Activated T-cell treated with anti-CD3 and anti-CD28 coated beads, Interleukin-2, amount 50 U/mL, for 4 hours (primary cell): Measurements from ENCODE around the gene TRIM59. TPM values are rescaled to one million over a fixed set of nuclear protein-coding genes. Genes with fewer than 3 reads are reported as not detected.
"Not testable (repeated sequence)": the region's sequence is repeated elsewhere in the genome, so short reads cannot be mapped to it uniquely, and the experiment has no call there.

ENCODE experiments used
- ATAC-seq, 2 donors: fragments of 200-7000 bp; cut with Tn5 transposase; one replicate each; pipeline ENCODE4 v1.10.0; 2021
- DNase-seq: peaks from one replicate; pipeline ENCODE4 v3.0.0-alpha.2; 2020
- H3K27me3 Mint-ChIP-seq: one replicate; pipeline ENCODE4 v1.8.0; 2021; ENCODE audit warnings: low read depth, mixed read lengths
- H3K36me3 Mint-ChIP-seq: one replicate; pipeline ENCODE4 v1.8.0; 2022; ENCODE audit warnings: mixed read lengths; ENCODE audit not compliant: insufficient read depth
- H3K4me1 Mint-ChIP-seq: one replicate; pipeline ENCODE4 v1.8.0; 2021; ENCODE audit warnings: low read depth, mixed read lengths
- H3K4me3 Mint-ChIP-seq: one replicate; pipeline ENCODE4 v1.8.0; 2021; ENCODE audit warnings: mild to moderate bottlenecking, moderate library complexity, mixed read lengths
- H3K9me3 Mint-ChIP-seq: one replicate; pipeline ENCODE4 v1.8.0; 2021; ENCODE audit warnings: mixed read lengths
- total RNA-seq, 3 donors: library from RNA; stranded (reverse); gene quantifications; one replicate each; pipeline ENCODE4 v1.2.1, GENCODE V29; 2021

Gene TRIM59
- total RNA-seq, 3 donors from 2014 or later = 15.1 to 16.5 (median 15.3) TPM

DNA sequence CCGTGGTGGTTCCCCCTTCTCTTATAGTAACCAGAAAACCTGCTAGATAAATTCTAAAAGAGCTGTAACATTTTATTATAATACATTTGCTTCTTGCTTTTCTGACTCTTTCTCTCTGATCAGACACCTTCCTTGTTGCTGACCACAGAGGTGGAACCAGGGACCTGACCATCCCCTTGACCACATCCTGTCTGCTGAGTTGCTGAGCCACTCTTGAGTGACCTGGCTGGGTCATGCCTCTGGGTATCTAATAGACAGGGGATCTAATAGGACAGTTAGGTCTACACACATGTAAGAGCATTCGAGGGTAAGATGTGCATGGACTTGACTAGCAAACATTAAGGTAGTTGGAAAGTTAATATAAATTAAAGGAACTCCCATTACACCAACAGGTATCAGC, 22.8 kb upstream of the TRIM59 start:
- H3K4me3 Mint-ChIP-seq = no peak overlapping the region
- peaks cover 6% of the 10 kb centered on the region for H3K9me3 Mint-ChIP-seq
- peaks cover 12% of the 10 kb centered on the region for H3K27me3 Mint-ChIP-seq
- ATAC-seq = no peak
- H3K36me3 Mint-ChIP-seq = peaks cover 3% of the 10 kb centered on the region
- H3K4me1 Mint-ChIP-seq = no peaks in the 10 kb centered on the region
- DNase-seq = no peak

DNA sequence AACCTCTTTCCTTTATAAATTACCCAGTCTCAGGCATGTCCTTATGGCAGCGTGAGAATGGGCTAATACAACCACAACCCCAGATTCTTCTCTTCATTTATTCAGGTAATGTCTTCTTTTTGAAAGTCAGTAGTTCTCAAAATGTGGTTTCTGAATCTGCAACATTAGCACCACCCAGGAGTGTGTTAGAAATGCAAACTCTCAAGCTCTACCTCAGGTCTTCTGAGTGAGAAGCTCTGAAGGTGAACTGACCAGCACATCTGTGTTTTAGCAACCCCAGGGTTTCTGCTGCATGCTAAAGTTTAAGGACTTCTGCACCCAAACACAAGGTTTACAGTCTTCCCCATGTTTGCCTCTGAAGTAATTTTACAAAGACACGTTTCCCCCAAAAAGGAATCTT, 22.3 kb upstream of the TRIM59 start:
- H3K4me1 Mint-ChIP-seq = no peaks in the 10 kb centered on the region
- peaks cover 12% of the 10 kb centered on the region for H3K27me3 Mint-ChIP-seq
- ATAC-seq (no peak), DNase-seq (no peak)
- H3K36me3 Mint-ChIP-seq = peaks cover 3% of the 10 kb centered on the region
- no peak overlapping the region for H3K4me3 Mint-ChIP-seq
- peaks cover 6% of the 10 kb centered on the region for H3K9me3 Mint-ChIP-seq

DNA sequence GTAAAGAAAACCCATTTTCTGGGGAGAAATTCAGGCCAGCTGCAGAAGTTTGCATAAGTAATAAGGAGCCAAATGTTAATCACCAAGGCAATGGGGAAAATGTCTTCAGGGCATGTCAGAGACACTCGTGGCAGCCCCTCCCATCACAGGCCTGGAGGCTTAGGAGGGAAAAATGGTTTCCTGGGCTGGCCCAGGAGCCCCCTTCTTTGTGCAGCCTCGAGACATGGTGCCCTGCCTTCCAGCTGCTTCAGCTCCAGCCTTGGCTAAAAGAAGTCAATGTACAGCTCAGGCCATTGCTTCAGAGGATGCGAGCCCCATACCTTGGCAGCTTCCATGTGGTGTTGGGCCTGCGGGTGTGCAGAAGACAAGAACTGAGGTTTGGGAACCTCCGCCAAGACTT, 20.6 kb upstream of the TRIM59 start:
- H3K27me3 Mint-ChIP-seq = peaks cover 13% of the 10 kb centered on the region
- DNase-seq (no peak), ATAC-seq (no peak)
- H3K4me1 Mint-ChIP-seq = no peaks in the 10 kb centered on the region
- peaks cover 3% of the 10 kb centered on the region for H3K36me3 Mint-ChIP-seq
- peaks cover 6% of the 10 kb centered on the region for H3K9me3 Mint-ChIP-seq
- H3K4me3 Mint-ChIP-seq = no peak overlapping the region

DNA sequence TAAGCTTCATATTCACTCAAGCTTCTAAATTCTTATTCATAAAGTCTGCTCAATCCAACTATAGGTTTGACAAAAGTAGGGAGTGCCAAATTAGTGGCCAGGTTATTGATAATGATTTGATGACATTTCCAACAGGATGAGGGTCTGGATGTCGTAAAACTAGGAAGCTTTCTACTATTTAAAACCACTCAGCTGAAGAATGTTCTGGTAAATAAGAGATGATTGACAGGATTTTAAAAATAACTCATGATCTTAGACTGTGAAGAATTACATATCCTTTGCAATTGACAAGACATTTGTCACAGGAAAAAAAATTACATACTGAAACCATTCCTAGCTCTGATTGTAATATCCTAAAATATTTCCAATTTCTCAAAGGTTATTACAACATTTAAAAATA, 15.4 kb upstream of the TRIM59 start:
- no peak overlapping the region for H3K4me3 Mint-ChIP-seq
- H3K27me3 Mint-ChIP-seq = peaks cover 20% of the 10 kb centered on the region
- ATAC-seq (no peak), DNase-seq (no peak)
- no peaks in the 10 kb centered on the region for H3K4me1 Mint-ChIP-seq
- peaks cover 3% of the 10 kb centered on the region for H3K36me3 Mint-ChIP-seq
- H3K9me3 Mint-ChIP-seq = peaks cover 6% of the 10 kb centered on the region

DNA sequence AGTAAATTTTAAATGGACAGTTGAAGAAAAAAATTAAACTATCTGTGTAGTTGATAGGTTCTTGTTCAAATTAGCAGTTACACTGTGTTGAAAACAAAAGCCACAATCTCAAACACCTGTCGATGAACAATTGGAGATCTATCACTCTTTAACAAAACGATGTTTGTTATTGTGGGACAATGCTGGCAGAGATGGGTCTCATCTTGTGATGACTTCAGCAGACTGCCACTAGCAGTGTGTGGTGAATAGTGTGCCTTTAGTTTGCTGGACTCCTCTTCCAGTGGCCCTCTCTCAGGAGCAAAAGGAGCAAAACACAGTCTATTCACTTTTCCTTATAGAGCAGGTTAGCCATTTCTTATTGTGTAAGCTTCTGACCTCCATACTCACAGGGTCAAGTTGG, 14.7 kb upstream of the TRIM59 start:
- ATAC-seq (no peak), DNase-seq (no peak)
- Mint-ChIP-seq H3K27me3 (peaks cover 20% of the 10 kb centered on the region), H3K4me1 (no peaks in the 10 kb centered on the region), H3K36me3 (peaks cover 3% of the 10 kb centered on the region), H3K4me3 (no peak overlapping the region), H3K9me3 (no peaks in the 10 kb centered on the region)

DNA sequence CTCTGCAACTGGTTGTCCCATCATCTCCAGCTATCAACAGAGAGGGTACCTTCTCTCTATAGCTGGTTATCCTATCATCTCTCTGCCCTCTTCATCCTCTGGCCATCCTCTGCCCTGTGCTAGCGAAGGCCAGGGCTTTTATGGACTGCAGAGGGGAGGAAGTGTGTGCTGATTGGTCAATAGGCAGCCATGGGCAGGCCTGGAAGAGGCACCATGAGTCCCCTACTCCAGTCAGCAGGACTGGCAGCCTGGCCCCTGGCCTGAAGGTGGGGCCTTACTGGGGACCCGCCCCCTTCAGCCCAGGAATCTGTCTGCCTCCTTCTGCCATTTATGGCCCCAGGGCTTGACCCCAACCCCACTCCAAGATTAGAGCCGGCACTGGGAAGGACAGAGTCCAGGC, 10.4 kb upstream of the TRIM59 start:
- H3K27me3 Mint-ChIP-seq = peaks cover 10% of the 10 kb centered on the region

DNA sequence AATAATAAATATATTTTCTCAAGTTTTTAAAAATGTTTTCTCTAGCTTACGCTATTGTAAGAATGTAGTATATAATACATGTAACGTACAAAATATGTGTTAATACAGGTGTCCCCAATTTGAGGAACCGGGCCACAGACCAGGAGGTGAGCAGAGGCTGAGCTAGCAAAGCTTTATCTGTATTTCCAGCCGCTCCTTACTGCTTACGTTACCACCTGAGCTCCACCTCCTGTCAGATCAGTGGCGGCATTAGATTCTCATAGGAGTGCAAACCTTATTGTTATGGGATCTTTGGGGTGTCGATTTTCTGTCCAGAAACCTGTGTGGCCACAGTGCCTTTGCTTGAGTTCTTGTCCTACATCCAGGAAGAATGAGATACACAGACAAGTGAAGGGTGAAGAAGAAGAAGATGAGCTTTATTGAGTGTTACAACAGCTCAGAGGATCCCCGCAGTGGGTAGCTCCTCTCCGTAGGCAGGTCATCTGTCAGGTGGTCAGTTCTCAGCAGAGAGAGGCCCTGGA, 9.9 kb upstream of the TRIM59 start:
- DNase-seq = no peak
- ATAC-seq = no peak

More for the DNA sequence above, 10.4 kb upstream of the TRIM59 start:
- no peaks in the 10 kb centered on the region for H3K4me1 Mint-ChIP-seq
- H3K36me3 Mint-ChIP-seq = no peaks in the 10 kb centered on the region
- ATAC-seq = no peak
- DNase-seq = no peak
- H3K9me3 Mint-ChIP-seq = no peaks in the 10 kb centered on the region
- H3K4me3 Mint-ChIP-seq = no peak overlapping the region

DNA sequence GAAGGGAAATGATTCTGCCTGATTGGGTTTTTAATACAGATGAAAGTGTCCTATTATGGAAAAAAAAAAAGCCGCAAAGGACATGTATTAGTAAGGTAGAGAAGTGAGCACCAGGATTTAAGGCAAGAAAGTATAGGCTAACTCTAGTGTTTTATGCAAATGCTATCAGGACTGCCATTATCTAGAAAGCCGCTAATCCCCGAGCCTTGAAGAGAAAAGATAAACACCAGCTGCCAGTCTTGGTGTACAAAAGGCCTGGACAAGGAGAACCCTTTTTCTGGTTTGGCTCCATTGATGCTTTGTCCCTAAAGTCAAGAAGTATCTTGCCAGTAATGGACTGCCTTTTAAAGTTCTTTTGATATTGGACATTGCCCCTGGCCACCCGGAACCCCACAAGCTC, 8.6 kb upstream of the TRIM59 start:
- H3K4me1 Mint-ChIP-seq = no peaks in the 10 kb centered on the region
- H3K27me3 Mint-ChIP-seq = peaks cover 7% of the 10 kb centered on the region
- H3K9me3 Mint-ChIP-seq = no peaks in the 10 kb centered on the region
- ATAC-seq = no peak
- H3K4me3 Mint-ChIP-seq = no peak overlapping the region
- H3K36me3 Mint-ChIP-seq = no peaks in the 10 kb centered on the region
- DNase-seq = no peak

More for the DNA sequence above, 9.9 kb upstream of the TRIM59 start:
- peaks cover 10% of the 10 kb centered on the region for H3K27me3 Mint-ChIP-seq
- no peaks in the 10 kb centered on the region for H3K4me1 Mint-ChIP-seq
- no peaks in the 10 kb centered on the region for H3K36me3 Mint-ChIP-seq
- no peaks in the 10 kb centered on the region for H3K9me3 Mint-ChIP-seq
- no peak overlapping the region for H3K4me3 Mint-ChIP-seq

DNA sequence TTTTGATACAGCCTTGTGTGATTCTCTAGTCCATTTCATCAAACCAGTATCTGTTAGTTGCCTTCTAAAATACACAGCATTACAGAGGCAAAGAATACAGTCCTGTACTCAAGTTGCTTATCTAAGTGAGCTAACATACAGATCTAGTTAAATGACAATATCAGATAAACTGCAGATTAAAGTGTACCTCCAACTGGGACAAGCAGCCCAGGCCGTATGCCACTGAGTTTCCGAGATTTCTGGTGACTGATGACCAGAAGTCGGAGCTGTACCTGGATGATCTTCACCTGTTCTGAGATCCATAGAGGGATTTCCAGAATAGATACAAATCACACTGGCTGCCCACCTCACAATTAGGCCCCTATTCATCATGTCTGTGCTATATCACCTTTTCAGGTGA, 6.3 kb upstream of the TRIM59 start:
- Mint-ChIP-seq H3K9me3 (no peaks in the 10 kb centered on the region), H3K36me3 (no peaks in the 10 kb centered on the region), H3K27me3 (no peaks in the 10 kb centered on the region), H3K4me3 (no peak overlapping the region), H3K4me1 (no peaks in the 10 kb centered on the region)
- no peak for ATAC-seq
- no peak for DNase-seq

DNA sequence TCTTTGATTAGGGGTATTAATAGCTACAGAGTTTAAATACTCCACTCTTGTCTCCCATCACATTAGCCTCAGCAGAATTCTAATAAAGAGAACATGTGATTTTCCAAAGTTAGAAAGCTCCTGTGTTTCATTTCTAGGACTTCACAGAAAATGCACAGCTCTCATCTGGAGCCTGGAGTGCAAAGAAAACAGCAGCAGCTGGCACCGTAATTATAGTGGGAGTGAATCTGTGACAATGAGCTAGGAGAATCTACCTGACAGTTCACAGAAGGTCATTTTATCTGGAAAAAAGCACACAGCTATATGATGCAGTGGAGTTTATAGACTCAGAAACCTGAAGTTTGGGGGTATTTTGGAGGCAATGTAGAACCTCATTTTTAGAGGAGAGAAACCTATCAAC, 5.4 kb upstream of the TRIM59 start:
- DNase-seq = no peak
- Mint-ChIP-seq H3K36me3 (no peaks in the 10 kb centered on the region), H3K4me1 (peaks cover 4% of the 10 kb centered on the region), H3K9me3 (no peaks in the 10 kb centered on the region), H3K27me3 (no peaks in the 10 kb centered on the region), H3K4me3 (no peak overlapping the region)
- ATAC-seq = no peak

DNA sequence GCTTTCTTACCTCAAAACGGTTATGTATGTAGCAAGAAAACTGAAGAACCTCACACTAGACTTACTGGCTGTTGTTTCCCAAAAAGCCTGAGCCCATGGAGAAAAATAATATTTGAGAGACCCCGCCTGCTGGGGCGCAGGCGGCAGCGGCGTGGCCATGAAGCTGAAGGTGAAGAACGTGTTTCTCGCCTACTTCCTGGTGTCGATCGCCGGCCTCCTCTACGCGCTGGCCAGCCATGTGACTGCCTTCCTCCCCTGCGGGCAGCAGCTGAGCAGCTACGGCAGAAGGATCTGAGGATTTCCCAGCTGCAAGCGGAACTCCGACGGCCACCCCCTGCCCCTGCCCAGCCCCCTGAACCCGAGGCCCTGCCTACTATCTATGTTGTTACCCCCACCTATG, 2.7 kb upstream of the TRIM59 start:
- H3K9me3 Mint-ChIP-seq, ATAC-seq, H3K4me3 Mint-ChIP-seq, H3K27me3 Mint-ChIP-seq, H3K36me3 Mint-ChIP-seq, DNase-seq: not testable (repeated sequence)
- H3K4me1 Mint-ChIP-seq = peaks cover 25% of the 10 kb centered on the region

DNA sequence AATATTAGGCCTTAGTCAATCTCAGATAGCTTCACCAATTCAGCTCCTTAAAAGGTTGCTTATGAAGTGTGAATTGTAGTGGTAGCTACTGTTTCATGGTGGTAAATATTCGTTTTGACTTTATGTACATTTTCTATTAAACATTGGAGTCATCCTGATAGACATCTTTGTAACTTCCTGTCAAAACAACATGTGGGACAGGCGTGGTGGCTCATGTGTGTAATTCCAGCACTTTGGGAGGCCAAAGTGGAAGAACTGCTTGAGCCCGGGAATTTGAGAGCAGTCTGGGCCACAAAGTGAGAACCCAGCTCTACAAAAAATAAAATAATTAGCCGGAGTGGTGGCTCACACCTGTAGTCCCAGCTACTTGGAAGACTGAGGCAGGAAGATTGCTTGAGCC, 2.0 kb upstream of the TRIM59 start:
- ATAC-seq = no peak
- Mint-ChIP-seq H3K36me3 (no peaks in the 10 kb centered on the region), H3K27me3 (no peaks in the 10 kb centered on the region)

DNA sequence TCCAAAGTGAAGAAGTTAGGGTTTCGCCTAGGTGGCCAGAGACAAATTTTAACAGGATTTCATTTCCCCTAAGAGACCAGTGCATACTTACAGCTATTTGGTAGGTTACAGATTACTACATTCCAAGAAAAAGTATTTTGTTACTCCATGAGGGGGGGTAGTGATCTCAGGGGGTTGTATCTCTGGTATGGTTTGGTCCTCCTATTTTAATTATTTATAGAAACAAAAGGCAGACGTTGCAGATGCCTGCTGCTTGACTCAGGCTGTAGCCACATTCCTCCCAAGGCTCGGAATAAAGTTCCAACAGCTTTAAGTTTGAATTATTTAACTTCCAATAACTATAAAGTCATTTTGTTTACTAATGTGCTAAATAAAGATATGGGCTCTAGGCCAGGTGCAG, 1.3 kb upstream of the TRIM59 start:
- Mint-ChIP-seq H3K36me3 (no peaks in the 10 kb centered on the region), H3K4me1 (peaks cover 33% of the 10 kb centered on the region), H3K4me3 (peak overlapping the region; percentile 98), H3K27me3 (no peaks in the 10 kb centered on the region), H3K9me3 (no peaks in the 10 kb centered on the region)
- no peak for DNase-seq
- no peak for ATAC-seq

More for the DNA sequence above, 2.0 kb upstream of the TRIM59 start:
- Mint-ChIP-seq H3K4me3 (no peak overlapping the region), H3K4me1 (peaks cover 29% of the 10 kb centered on the region), H3K9me3 (no peaks in the 10 kb centered on the region)
- DNase-seq = no peak

DNA sequence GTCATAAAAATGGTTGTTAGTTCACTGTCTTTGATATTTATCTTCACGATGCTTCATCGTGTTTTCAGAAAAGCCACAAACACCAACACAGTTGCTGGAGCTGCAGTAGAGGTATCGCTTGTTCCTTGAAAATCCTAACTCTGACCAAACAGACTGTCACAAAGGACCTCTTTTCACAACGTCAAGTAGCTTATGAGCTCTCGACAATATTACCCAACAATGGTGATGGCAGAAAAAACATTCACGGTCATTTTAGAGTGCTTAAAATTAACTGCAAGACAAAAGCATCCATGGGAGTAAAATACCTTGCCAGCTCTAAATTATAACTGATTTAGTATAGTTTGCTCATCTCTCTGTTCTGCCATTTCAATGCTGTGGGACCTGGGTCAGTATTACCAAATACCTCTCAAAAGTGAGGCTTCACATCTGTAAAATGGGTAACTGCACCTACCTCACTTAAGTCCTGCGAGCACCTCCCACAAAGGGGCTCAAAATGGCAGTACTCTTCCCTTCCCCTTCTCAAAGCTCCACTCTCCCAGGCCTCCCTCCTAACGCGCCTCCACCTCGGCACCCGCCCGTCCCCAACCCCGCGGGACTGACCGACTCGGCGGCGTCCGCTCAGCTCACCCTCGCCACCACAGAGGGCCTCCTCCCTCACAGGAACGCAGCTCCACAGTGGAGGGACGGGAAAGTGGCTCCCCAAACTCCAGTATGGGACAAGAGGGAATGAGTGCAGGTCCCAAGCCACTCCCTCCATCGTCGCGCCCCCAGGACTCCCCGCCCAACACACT, 546 bp downstream of the TRIM59 start:
- ATAC-seq (peak; percentile 47 to 50), DNase-seq (no peak)
- no peaks in the 10 kb centered on the region for H3K9me3 Mint-ChIP-seq
- H3K36me3 Mint-ChIP-seq = peaks cover 4% of the 10 kb centered on the region
- peak overlapping the region; percentile 98 for H3K4me3 Mint-ChIP-seq
- H3K27me3 Mint-ChIP-seq = no peaks in the 10 kb centered on the region
- H3K4me1 Mint-ChIP-seq = peaks cover 43% of the 10 kb centered on the region

DNA sequence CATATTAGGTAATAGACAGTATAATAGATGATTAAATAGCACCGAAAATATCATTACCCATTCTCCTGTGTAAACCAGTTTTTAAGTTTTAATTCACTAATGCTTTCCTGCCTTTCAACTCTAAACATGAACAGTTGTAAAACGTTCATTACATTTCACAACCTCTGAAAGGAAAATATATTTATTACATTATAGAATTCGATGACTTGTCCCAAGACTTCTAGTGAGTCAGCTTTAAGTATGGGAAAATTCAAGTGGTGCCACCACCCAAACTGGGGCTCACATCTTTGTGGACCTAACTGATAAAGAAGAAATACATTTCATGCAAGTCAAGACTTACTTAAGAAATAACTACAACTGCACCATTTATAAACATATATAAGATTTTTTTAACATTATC, 2.0 kb downstream of the TRIM59 start:
- H3K27me3 Mint-ChIP-seq = no peaks in the 10 kb centered on the region
- ATAC-seq (no peak), DNase-seq (no peak)
- peaks cover 47% of the 10 kb centered on the region for H3K4me1 Mint-ChIP-seq
- H3K4me3 Mint-ChIP-seq = peak overlapping the region; percentile 16
- H3K36me3 Mint-ChIP-seq = peaks cover 4% of the 10 kb centered on the region
- no peaks in the 10 kb centered on the region for H3K9me3 Mint-ChIP-seq
